Measurements from ENCODE around the gene TTI1. TPM values are rescaled to one million over a fixed set of nuclear protein-coding genes. Genes with fewer than 3 reads are reported as not detected.

The TTI1 gene
- total and polyA plus RNA-seq, 2 of the 13 experiments (the other 11 are each of a cell fraction or from before 2014, with no cell fraction given) = 22.9 to 39.8 TPM

GRCh38 chr20:38067717-38068365 is 34.6 kb upstream of the TTI1 start:
- WGBS (ENCODE audit: low lambda C conversion rate) = 96% methylated on average over 15 of the region's 15 CpGs
- no peaks in the 10 kb centered on the region for H3K9me3 ChIP-seq (ENCODE audit: low read length)
- no peak for FAIRE-seq
- no peak overlapping the region for H3K4me3 ChIP-seq (replicated peaks in 1 of 3; ENCODE audit: insufficient read depth in 1 of 3, low read depth in 2 of 3, low read length in 3 of 3)
- H3K36me3 ChIP-seq (replicated peaks in 1 of 2; ENCODE audit: control insufficient read depth in 1 of 2, insufficient read depth in 2 of 2, low read length in 2 of 2) = peaks cover 55 to 96% of the 10 kb centered on the region in 2 experiments
- BruUV-seq (replicated peaks) = no TSS peak
- no peak overlapping the region for H3K9ac ChIP-seq (ENCODE audit: insufficient read depth, low read depth, low read length)
- no peak overlapping the region for H3K4me2 ChIP-seq (ENCODE audit: low read depth, low read length)
- H3K4me1 ChIP-seq (ENCODE audit: insufficient read depth, low read length) = peaks cover 9% of the 10 kb centered on the region
- no peak overlapping the region for H3K27ac ChIP-seq (ENCODE audit: extremely low read length, insufficient read depth, low read length)
- no peak for DNase-seq (ENCODE audit: low spot score)
- TF ChIP-seq ZFP90 (CRISPR knock-in tag; IDR thresholded peaks at IDR 0.05; ENCODE audit: borderline replicate concordance) (0 out of 2 replicates have a peak, but pooled peaks have one; percentile 37), NFKB2 (CRISPR knock-in tag; IDR thresholded peaks at IDR 0.05; ENCODE audit: borderline replicate concordance) (no peak), THAP7 (CRISPR knock-in tag; IDR thresholded peaks at IDR 0.05) (0 out of 2 replicates have a peak, but pooled peaks have one; percentile 34), RERE (CRISPR knock-in tag; IDR thresholded peaks at IDR 0.05; ENCODE audit: low read depth) (no peak), ZNF644 (CRISPR knock-in tag; IDR thresholded peaks at IDR 0.05; ENCODE audit: low read depth) (no peak), NKX3-1 (CRISPR knock-in tag; IDR thresholded peaks at IDR 0.05) (no peak), STAG1 (CRISPR knock-in tag; IDR thresholded peaks at IDR 0.05) (no peak), STAT6 (CRISPR knock-in tag; IDR thresholded peaks at IDR 0.05; ENCODE audit: borderline replicate concordance) (no peak), SP140L (CRISPR knock-in tag; IDR thresholded peaks at IDR 0.05; ENCODE audit: borderline replicate concordance) (no peak)
- no peak for ATAC-seq
- H3K27me3 ChIP-seq (ENCODE audit: control insufficient read depth in 1 of 2, insufficient read depth in 2 of 2, low read length in 2 of 2) = no peaks in the 10 kb centered on the region
- H3K79me2 ChIP-seq (ENCODE audit: insufficient read depth, low read length) = no peaks in the 10 kb centered on the region
- in situ Hi-C loops (cut with HindIII; ENCODE audit: extremely low pct_ligation_motif_present, low pct_unique_long_range_greater_than_20kb) (loop anchor here (25.0 kb wide), 1 partner anchor 344 kb away; no protein-coding TSS in a partner anchor), intact Hi-C loops (cut with micrococcal nuclease; ENCODE audit: unreplicated experiment) (no loop called here)
- CTCF ChIA-PET (ENCODE audit: low intra/inter-chr PET ratio, low total read pairs) = interaction anchor here (1.1 kb wide), 1 partner anchor 155 kb away, joined by 3 read pairs; no protein-coding TSS in a partner anchor
- POLR2A ChIA-PET = interaction anchor here (1.8 kb wide), 1 partner anchor 76 kb away, joined by 4 read pairs; no protein-coding TSS in a partner anchor
- no peaks in the 10 kb centered on the region for H4K20me1 ChIP-seq (ENCODE audit: insufficient read depth, low read length)
- no peak overlapping the region for H2AFZ ChIP-seq (ENCODE audit: low read length)

Measured in HepG2 (cell line).